Activated CD8-positive, alpha-beta memory T cell treated with anti-CD3 and anti-CD28 coated beads, Interleukin-2, amount 50 U/mL, for 24 hours (primary cell): Measurements from ENCODE around the gene GLDC.

Experiments
- DNase-seq: peaks from one replicate; pipeline ENCODE4 v3.0.0-alpha.2; 2020; ENCODE audit errors: extremely low read depth

GLDC gene

GRCh38 chr9:6502399-6502798 lies 143.1 kb downstream of the GLDC start:
- no peak for DNase-seq

- DNase-seq, result no peak
Observed at GRCh38 chr9:6501526-6502210, 143.9 kb downstream of the GLDC start.

- no peak for DNase-seq
Observed at GRCh38 chr9:6498982-6499381, 146.5 kb downstream of the GLDC start.

- no peak for DNase-seq
Observed at GRCh38 chr9:6495466-6495865, 150.1 kb downstream of the GLDC start.

- no peak for DNase-seq
Observed at GRCh38 chr9:6490863-6491262, 154.7 kb downstream of the GLDC start.

GRCh38 chr9:6489099-6489498 lies 156.4 kb downstream of the GLDC start:
- DNase-seq, result no peak

GRCh38 chr9:6488395-6488794 lies 157.1 kb downstream of the GLDC start:
- DNase-seq, result no peak

GRCh38 chr9:6484210-6484609 lies 161.3 kb downstream of the GLDC start:
- no peak for DNase-seq
